H9 (cell line): ENCODE measurements around the gene AACS. TPM values are rescaled to one million over a fixed set of nuclear protein-coding genes. Genes with fewer than 3 reads are reported as not detected.

Experiments
- DNase-seq: peaks from one replicate; pipeline ENCODE4 v3.0.0-alpha.2; 2017
- H2AFZ ChIP-seq: one replicate; pipeline ENCODE4 v1.6.1; 2013; ENCODE audit warnings: mild to moderate bottlenecking, low read length, control low read depth, moderate library complexity
- H2AK5ac ChIP-seq: 2 replicates; pipeline ENCODE4 v1.6.1; 2013; ENCODE audit warnings: low read length, control low read depth, mixed read lengths; ENCODE audit not compliant: insufficient read length
- H2BK120ac ChIP-seq: one replicate; pipeline ENCODE4 v1.6.1; 2013; ENCODE audit warnings: low read depth, mild to moderate bottlenecking, low read length, control low read depth, inconsistent platforms; ENCODE audit not compliant: poor library complexity, severe bottlenecking
- H2BK12ac ChIP-seq: 2 replicates; pipeline ENCODE4 v1.6.1; 2013; ENCODE audit warnings: low read length, control low read depth, mixed read lengths, low read depth; ENCODE audit not compliant: insufficient read length
- H2BK15ac ChIP-seq: 2 replicates; pipeline ENCODE4 v1.6.1; 2013; ENCODE audit warnings: low read depth, low read length, control low read depth
- H2BK20ac ChIP-seq: one replicate; pipeline ENCODE4 v1.6.1; 2013; ENCODE audit warnings: low read depth, mild to moderate bottlenecking, low read length, control low read depth, inconsistent platforms; ENCODE audit not compliant: poor library complexity, severe bottlenecking
- H2BK5ac ChIP-seq: 2 replicates; pipeline ENCODE4 v1.6.1; 2013; ENCODE audit warnings: low read length, control low read depth, mixed read lengths; ENCODE audit not compliant: insufficient read length
- H3K14ac ChIP-seq: 2 replicates; pipeline ENCODE4 v1.6.1; 2013; ENCODE audit warnings: low read length, control low read depth; ENCODE audit not compliant: insufficient read depth
- H3K18ac ChIP-seq: 2 replicates; pipeline ENCODE4 v1.6.1; 2013; ENCODE audit warnings: low read depth, mild to moderate bottlenecking, mixed read lengths, low read length, control low read depth; ENCODE audit not compliant: insufficient read length
- H3K23ac ChIP-seq: 2 replicates; pipeline ENCODE4 v1.6.1; 2013; ENCODE audit warnings: low read length, control low read depth, mixed read lengths, low read depth; ENCODE audit not compliant: insufficient read length
- H3K23me2 ChIP-seq: 2 replicates; pipeline ENCODE4 v1.6.1; 2013; ENCODE audit warnings: low read depth, mild to moderate bottlenecking, mixed read lengths, low read length, control low read depth; ENCODE audit not compliant: insufficient read length, poor library complexity, severe bottlenecking
- H3K27ac ChIP-seq: 2 replicates; pipeline ENCODE4 v1.5.1; 2013; ENCODE audit warnings: low read length, control low read depth, mixed read lengths, low read depth; ENCODE audit not compliant: insufficient read length
- H3K27me3 ChIP-seq: 2 replicates; pipeline ENCODE4 v1.6.1; 2013; ENCODE audit warnings: low read length, control low read depth, inconsistent platforms; ENCODE audit not compliant: insufficient read depth
- H3K4ac ChIP-seq: 2 replicates; pipeline ENCODE4 v1.6.1; 2013; ENCODE audit warnings: low read depth, mild to moderate bottlenecking, control low read depth, inconsistent platforms, low read length, moderate library complexity
- H3K4me1 ChIP-seq: 2 replicates; pipeline ENCODE4 v1.6.1; 2013; ENCODE audit warnings: low read length, control low read depth, inconsistent platforms; ENCODE audit not compliant: insufficient read depth
- H3K4me2 ChIP-seq: 2 replicates; pipeline ENCODE4 v1.6.1; 2013; ENCODE audit warnings: low read length, control low read depth, mixed read lengths; ENCODE audit not compliant: insufficient read length, insufficient read depth
- H3K56ac ChIP-seq: 2 replicates; pipeline ENCODE4 v1.6.1; 2013; ENCODE audit warnings: low read depth, mild to moderate bottlenecking, mixed read lengths, low read length, control low read depth; ENCODE audit not compliant: insufficient read length
- H3K79me1 ChIP-seq: 2 replicates; pipeline ENCODE4 v1.6.1; 2013; ENCODE audit warnings: low read depth, mild to moderate bottlenecking, moderate library complexity, low read length, control low read depth, inconsistent platforms; ENCODE audit not compliant: insufficient read depth, poor library complexity, severe bottlenecking
- H3K79me2 ChIP-seq: 2 replicates; pipeline ENCODE4 v1.6.1; 2013; ENCODE audit warnings: low read length, control low read depth, inconsistent platforms; ENCODE audit not compliant: insufficient read depth
- H3K9ac ChIP-seq: 2 replicates; pipeline ENCODE4 v1.6.1; 2013; ENCODE audit warnings: low read length, control low read depth, mixed read lengths; ENCODE audit not compliant: insufficient read length; ENCODE audit errors: extremely low read depth
- H3K9me3 ChIP-seq: one replicate; pipeline ENCODE4 v1.6.1; 2013; ENCODE audit warnings: low read depth, low read length, inconsistent platforms; ENCODE audit not compliant: control insufficient read depth
- H3T11ph ChIP-seq: one replicate; pipeline ENCODE4 v1.6.1; 2013; ENCODE audit warnings: mild to moderate bottlenecking, low read length, control low read depth, inconsistent platforms
- H4K20me1 ChIP-seq: one replicate; pipeline ENCODE4 v1.6.1; 2013; ENCODE audit not compliant: control insufficient read depth, insufficient read length, insufficient read depth
- H4K5ac ChIP-seq: 2 replicates; pipeline ENCODE4 v1.6.1; 2013; ENCODE audit warnings: low read depth, mild to moderate bottlenecking, mixed read lengths, low read length, control low read depth; ENCODE audit not compliant: insufficient read length
- H4K8ac ChIP-seq: replicated peaks from 2 replicates; pipeline ENCODE4 v1.6.1; 2013; ENCODE audit warnings: low read length, control low read depth, mixed read lengths, low read depth; ENCODE audit not compliant: insufficient read length
- H4K91ac ChIP-seq: 2 replicates; pipeline ENCODE4 v1.6.1; 2013; ENCODE audit warnings: low read depth, mild to moderate bottlenecking, moderate library complexity, mixed read lengths, low read length, control low read depth; ENCODE audit not compliant: insufficient read length
- H3K27ac Mint-ChIP-seq, 3 experiments: 2 replicates in 2 of 3; 3 replicates in 1 of 3; pipeline ENCODE4 v1.8.0; 2020 to 2021; ENCODE audit warnings: mixed read lengths in 3 of 3, mild to moderate bottlenecking in 1 of 3, moderate library complexity in 1 of 3
- H3K27me3 Mint-ChIP-seq: 2 replicates; pipeline ENCODE4 v1.8.0; 2021; ENCODE audit warnings: low read depth, mild to moderate bottlenecking, moderate library complexity, mixed read lengths
- H3K36me3 Mint-ChIP-seq, 3 experiments: 2 replicates in 2 of 3; 3 replicates in 1 of 3; pipeline ENCODE4 v1.8.0; 2020 to 2021; ENCODE audit warnings: low read depth in 3 of 3, mixed read lengths in 3 of 3; ENCODE audit not compliant: insufficient read depth in 1 of 3
- H3K4me1 Mint-ChIP-seq, 2 experiments: 2 replicates each; pipeline ENCODE4 v1.8.0; 2020; ENCODE audit warnings: mixed read lengths in 2 of 2
- H3K4me3 Mint-ChIP-seq, 2 experiments: 2 replicates in 1 of 2; 3 replicates in 1 of 2; pipeline ENCODE4 v1.8.0; 2020 to 2021; ENCODE audit warnings: mild to moderate bottlenecking in 2 of 2, mixed read lengths in 2 of 2, moderate library complexity in 1 of 2
- H3K9me3 Mint-ChIP-seq, 2 experiments: 2 replicates in 1 of 2; 3 replicates in 1 of 2; pipeline ENCODE4 v1.8.0; 2020; ENCODE audit warnings: mild to moderate bottlenecking in 2 of 2, mixed read lengths in 2 of 2, moderate library complexity in 1 of 2
- WGBS: extraction: QIAGEN DNeasy Blood & Tissue Kit; methylation state at CpG from one replicate; pipeline ENCODE4 v1.1.7; 2013; ENCODE audit warnings: missing lambda C conversion rate, low lambda C conversion rate, mixed read lengths; ENCODE audit not compliant: insufficient read length; ENCODE audit errors: extremely low coverage; 5-methylcytosine and 5-hydroxymethylcytosine counted together
- total RNA-seq: library from RNA; stranded (reverse); gene quantifications from 2 replicates; pipeline ENCODE4 v1.2.1, GENCODE V29; 2021
- TF ChIP-seq, protein P1 (sequence below): fragments of 200-600 bp; sonication (generic); conservative IDR thresholded peaks from 3 replicates; pipeline ENCODE4 v1.8.0; 2021; ENCODE audit warnings: antibody characterized with exemption, mild to moderate bottlenecking

Gene AACS
- total RNA-seq, 1 experiment from 2014 or later, result 35.0 TPM

DNA sequence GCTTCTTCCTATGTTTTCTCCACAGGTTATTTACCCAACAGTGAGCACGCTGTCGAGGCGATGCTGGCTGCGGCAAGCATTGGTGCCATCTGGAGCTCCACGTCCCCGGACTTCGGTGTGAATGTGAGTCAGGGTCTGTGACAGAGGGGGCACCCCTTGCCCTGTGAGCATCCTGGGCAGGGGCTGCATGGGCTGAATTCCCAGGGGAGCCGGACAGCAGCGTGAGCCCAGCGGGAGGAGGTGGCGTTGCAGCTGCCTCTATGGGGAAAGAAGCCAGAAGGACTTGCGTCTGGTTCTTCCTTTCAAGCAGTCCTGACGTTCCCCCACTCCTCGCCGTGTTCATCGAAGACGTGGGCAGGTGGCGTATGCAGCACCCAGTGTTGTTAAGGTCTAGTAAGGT lies 26.2 kb downstream of the AACS start:
- no peak overlapping the region for H3K56ac ChIP-seq
- H3K27me3 ChIP-seq, result no peaks in the 10 kb centered on the region
- no peak overlapping the region for H2AFZ ChIP-seq
- no peak overlapping the region for H3K14ac ChIP-seq
- Mint-ChIP-seq H3K4me1 (peaks cover 0 to 4% of the 10 kb centered on the region in 2 experiments; a peak in 1 of 4 replicates), H3K27me3 (no peaks in the 10 kb centered on the region; the same call in 1 of the 2 replicates), H3K36me3 (peaks cover 7 to 30% (median 10%) of the 10 kb centered on the region in 3 experiments; a peak in 5 of 7 replicates), H3K9me3 (no peaks in the 10 kb centered on the region), H3K27ac (no peak overlapping the region), H3K4me3 (no peak overlapping the region)
- H3K79me1 ChIP-seq, result no peaks in the 10 kb centered on the region
- no peak overlapping the region for H3K18ac ChIP-seq
- H2AK5ac ChIP-seq, result no peak overlapping the region
- no peak overlapping the region for H4K91ac ChIP-seq
- no peak overlapping the region for H3K4me2 ChIP-seq
- no peak overlapping the region for H2BK12ac ChIP-seq
- no peak overlapping the region for H3K4ac ChIP-seq
- H2BK120ac ChIP-seq, result no peak overlapping the region
- H2BK20ac ChIP-seq, result no peak overlapping the region
- TF ChIP-seq, protein P1, sequence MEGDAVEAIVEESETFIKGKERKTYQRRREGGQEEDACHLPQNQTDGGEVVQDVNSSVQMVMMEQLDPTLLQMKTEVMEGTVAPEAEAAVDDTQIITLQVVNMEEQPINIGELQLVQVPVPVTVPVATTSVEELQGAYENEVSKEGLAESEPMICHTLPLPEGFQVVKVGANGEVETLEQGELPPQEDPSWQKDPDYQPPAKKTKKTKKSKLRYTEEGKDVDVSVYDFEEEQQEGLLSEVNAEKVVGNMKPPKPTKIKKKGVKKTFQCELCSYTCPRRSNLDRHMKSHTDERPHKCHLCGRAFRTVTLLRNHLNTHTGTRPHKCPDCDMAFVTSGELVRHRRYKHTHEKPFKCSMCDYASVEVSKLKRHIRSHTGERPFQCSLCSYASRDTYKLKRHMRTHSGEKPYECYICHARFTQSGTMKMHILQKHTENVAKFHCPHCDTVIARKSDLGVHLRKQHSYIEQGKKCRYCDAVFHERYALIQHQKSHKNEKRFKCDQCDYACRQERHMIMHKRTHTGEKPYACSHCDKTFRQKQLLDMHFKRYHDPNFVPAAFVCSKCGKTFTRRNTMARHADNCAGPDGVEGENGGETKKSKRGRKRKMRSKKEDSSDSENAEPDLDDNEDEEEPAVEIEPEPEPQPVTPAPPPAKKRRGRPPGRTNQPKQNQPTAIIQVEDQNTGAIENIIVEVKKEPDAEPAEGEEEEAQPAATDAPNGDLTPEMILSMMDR, result no peak
- H3K79me2 ChIP-seq, result no peaks in the 10 kb centered on the region
- no peak overlapping the region for H3T11ph ChIP-seq
- no peak overlapping the region for H2BK5ac ChIP-seq
- no peaks in the 10 kb centered on the region for H3K4me1 ChIP-seq
- no CpG with 5 or more reads among the region's 18 CpGs for WGBS
- H3K23ac ChIP-seq, result no peak overlapping the region
- no peak for DNase-seq
- no peak overlapping the region for H3K9ac ChIP-seq
- no peak overlapping the region for H4K5ac ChIP-seq
- no peak overlapping the region for H3K27ac ChIP-seq
- H3K9me3 ChIP-seq, result no peaks in the 10 kb centered on the region
- no peak overlapping the region for H4K8ac ChIP-seq
- no peak overlapping the region for H2BK15ac ChIP-seq
- peaks cover 2% of the 10 kb centered on the region for H4K20me1 ChIP-seq
- no peaks in the 10 kb centered on the region for H3K23me2 ChIP-seq
